DMS153 treated with DMSO at 0.1 percent for 48 hours (cell line): ENCODE data around the gene MLLT3.
A peak's percentile ranks its signal among the peaks of the same experiment; 100 is the strongest.

ENCODE experiments used
- DNase-seq: peaks from one replicate; lab custom pipeline; 2025; ENCODE audit not compliant: unreplicated experiment; lab: John Stamatoyannopoulos, UW

Gene MLLT3

GRCh38 chr9:20391208-20391607 lies 231.1 kb downstream of the MLLT3 start:
- DNase-seq, result no peak

GRCh38 chr9:20390400-20390799 lies 231.9 kb downstream of the MLLT3 start:
- no peak for DNase-seq

- DNase-seq, result no peak
Observed at GRCh38 chr9:20387062-20387461, 235.2 kb downstream of the MLLT3 start.

GRCh38 chr9:20384642-20385041 lies 237.7 kb downstream of the MLLT3 start:
- DNase-seq, result no peak

GRCh38 chr9:20382460-20383071 lies 239.7 kb downstream of the MLLT3 start:
- no peak for DNase-seq

GRCh38 chr9:20380546-20380945 lies 241.8 kb downstream of the MLLT3 start:
- no peak for DNase-seq

- no peak for DNase-seq
Observed at GRCh38 chr9:20379804-20380225, 242.5 kb downstream of the MLLT3 start.

- no peak for DNase-seq
Observed at GRCh38 chr9:20378851-20379250, 243.4 kb downstream of the MLLT3 start.

GRCh38 chr9:20377790-20378189 lies 244.5 kb downstream of the MLLT3 start:
- DNase-seq, result no peak

GRCh38 chr9:20376731-20377375 lies 245.4 kb downstream of the MLLT3 start:
- DNase-seq, result no peak

- DNase-seq, result no peak
Observed at GRCh38 chr9:20376042-20376441, 246.3 kb downstream of the MLLT3 start.

- DNase-seq, result no peak
Observed at GRCh38 chr9:20373263-20373662, 249.0 kb downstream of the MLLT3 start.

GRCh38 chr9:20369391-20369790 lies 252.9 kb downstream of the MLLT3 start:
- no peak for DNase-seq

GRCh38 chr9:20367855-20368254 lies 254.4 kb downstream of the MLLT3 start:
- DNase-seq, result no peak

- DNase-seq, result no peak
Observed at GRCh38 chr9:20364959-20365358, 257.3 kb downstream of the MLLT3 start.

- DNase-seq, result no peak
Observed at GRCh38 chr9:20363233-20363632, 259.1 kb downstream of the MLLT3 start.

GRCh38 chr9:20361656-20362570 lies 260.4 kb downstream of the MLLT3 start:
- no peak for DNase-seq

GRCh38 chr9:20361229-20361628 lies 261.1 kb downstream of the MLLT3 start:
- DNase-seq, result no peak

- DNase-seq, result no peak
Observed at GRCh38 chr9:20358207-20358606, 264.1 kb downstream of the MLLT3 start.

GRCh38 chr9:20357037-20357432 lies 265.3 kb downstream of the MLLT3 start:
- DNase-seq, result no peak

- DNase-seq, result peak; percentile 77
Observed at GRCh38 chr9:20356403-20357036, 265.8 kb downstream of the MLLT3 start.
